ENCODE measurements around the gene SRP19. TPM values are rescaled to one million over a fixed set of nuclear protein-coding genes. Genes with fewer than 3 reads are reported as not detected.

The SRP19 gene
- total and polyA plus RNA-seq, 10 of the 15 experiments (the other 5 are each of a cell fraction or from before 2014, with no cell fraction given) = 43.4 to 379 (median 156) TPM

GRCh38 chr5:112833971-112834370 lies 27.1 kb upstream of the SRP19 start:
- H2AFZ ChIP-seq (ENCODE audit: control insufficient read depth, low read depth, low read length) = no peak overlapping the region
- H3K9ac ChIP-seq (ENCODE audit: control insufficient read depth, insufficient read depth, low read length) = no peak overlapping the region
- no peaks in the 10 kb centered on the region for H3K79me2 ChIP-seq (ENCODE audit: control insufficient read depth, insufficient read depth, low read length)
- DNase-seq (ENCODE audit: low read depth, low spot score) (no peak), FAIRE-seq (no peak), ATAC-seq (no peak)
- ChIA-PET POLR2A (interaction anchor here (0.7 kb wide), 1 partner anchor 40 kb away, joined by 5 read pairs; no protein-coding TSS in a partner anchor), CTCF (interaction anchor here (1.3 kb wide), 1 partner anchor 14 kb away, joined by 3 read pairs; no protein-coding TSS in a partner anchor), SMC1A (ENCODE audit: uncharacterized antibody, unreplicated experiment) (interaction anchor here (0.6 to 0.7 kb wide), 2 partner anchors 51 to 548 kb away, joined by 3 read pairs; no protein-coding TSS in a partner anchor), RAD21 (ENCODE audit: unreplicated experiment) (interaction anchor here (0.7 kb wide), 1 partner anchor 526 kb away, joined by 4 read pairs; no protein-coding TSS in a partner anchor)
- TF ChIP-seq SREBF2 (IDR thresholded peaks at IDR 0.05; ENCODE audit: low read length) (no peak), RELB (IDR thresholded peaks at IDR 0.05; ENCODE audit: low read depth) (no peak), NR2F1 (conservative IDR thresholded peaks at IDR 0.05) (no peak), BHLHE40 (IDR thresholded peaks at IDR 0.05; ENCODE audit: borderline replicate concordance in 1 of 2, low read depth in 2 of 2, low read length in 1 of 2) (no peak), RBBP5 (conservative IDR thresholded peaks at IDR 0.05) (no peak), USF1 (IDR thresholded peaks at IDR 0.05; ENCODE audit: borderline replicate concordance, extremely low read length, insufficient read depth, low read depth, low read length) (no peak), SMAD5 (IDR thresholded peaks at IDR 0.05; ENCODE audit: low read depth) (no peak), CHD4 (IDR thresholded peaks at IDR 0.05) (no peak), CBX5 (IDR thresholded peaks at IDR 0.05; ENCODE audit: low read depth) (no peak), SUPT20H (IDR thresholded peaks at IDR 0.05; ENCODE audit: borderline replicate concordance, control insufficient read depth, low read depth, low read length) (no peak), E4F1 (IDR thresholded peaks at IDR 0.05; ENCODE audit: borderline replicate concordance, partially characterized antibody) (no peak), TCF12 (IDR thresholded peaks at IDR 0.05; ENCODE audit: low read depth, low read length) (no peak), MYB (IDR thresholded peaks at IDR 0.05; ENCODE audit: borderline replicate concordance, low read depth, low read length) (no peak)
- WGBS (ENCODE audit: insufficient coverage, insufficient replicate concordance, low lambda C conversion rate, missing lambda C conversion rate) = 95% methylated on average over 9 of the region's 13 CpGs
- H3K4me2 ChIP-seq (ENCODE audit: control insufficient read depth, insufficient read depth) = no peak overlapping the region
- H3K4me3 ChIP-seq = no peak overlapping the region
- in situ Hi-C loops (cut with MboI) = no loop called here
- no peaks in the 10 kb centered on the region for H3K27me3 ChIP-seq (replicated peaks in 1 of 2; ENCODE audit: control insufficient read depth in 2 of 2, insufficient read depth in 2 of 2, low read length in 1 of 2)
- no peaks in the 10 kb centered on the region for H3K9me3 ChIP-seq (replicated peaks; ENCODE audit: control insufficient read depth, insufficient read depth, low read length)
- peaks cover 0 to 13% of the 10 kb centered on the region in 2 experiments; a peak in 3 of 4 replicates for H3K36me3 ChIP-seq (ENCODE audit: control insufficient read depth in 2 of 2, insufficient read depth in 2 of 2, low read length in 1 of 2)
- BruUV-seq (replicated peaks) = no TSS peak
- intact Hi-C loops (cut with micrococcal nuclease; ENCODE audit: unreplicated experiment) = no loop called here
- no peak overlapping the region for H3K27ac ChIP-seq (ENCODE audit: control insufficient read depth, insufficient read depth)
- H3K4me1 ChIP-seq (ENCODE audit: control insufficient read depth, insufficient read depth, low read length) = no peaks in the 10 kb centered on the region
- H4K20me1 ChIP-seq (ENCODE audit: control insufficient read depth, insufficient read depth) = no peaks in the 10 kb centered on the region

All from GM12878 (cell line).